ENCODE results near the gene FBLN1.

DNA sequence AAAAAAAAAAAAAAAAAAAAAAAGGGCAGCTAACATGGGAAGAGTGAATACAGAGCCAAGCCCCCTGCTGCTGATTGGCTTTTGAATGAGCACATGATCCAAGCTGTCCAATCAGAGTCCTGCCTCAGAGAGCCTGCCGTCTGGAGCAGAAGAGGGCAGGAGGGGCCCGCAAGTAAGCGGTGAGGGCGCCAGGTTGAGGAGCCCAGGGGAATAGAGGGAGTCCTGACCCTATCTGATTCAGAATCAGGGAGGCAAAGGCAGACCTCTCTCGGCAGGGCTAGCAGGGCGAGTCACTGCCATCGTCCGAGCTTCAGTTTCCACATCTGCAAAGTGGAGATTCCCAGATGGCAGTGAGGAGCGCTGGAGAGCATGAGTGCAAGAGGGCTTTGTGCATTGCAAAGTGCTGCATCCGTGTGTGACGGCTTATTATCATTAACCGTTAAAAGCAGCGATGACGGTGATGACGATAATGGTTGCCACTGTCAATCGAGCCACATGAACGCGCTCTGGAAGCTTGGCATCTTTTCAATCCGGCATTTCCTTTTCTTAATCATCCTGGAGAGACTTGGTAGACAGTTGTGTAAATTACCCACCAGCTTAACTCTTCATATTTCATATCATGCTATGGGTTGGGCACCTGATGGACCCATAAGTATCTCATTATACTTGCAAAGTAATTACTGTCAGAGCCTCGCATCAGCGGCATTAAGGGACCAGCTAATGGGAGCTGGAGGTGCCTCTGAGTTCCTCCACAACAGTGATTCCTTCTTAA is 100.3 kb downstream of the FBLN1 start:
- TF ChIP-seq ZNF572 (CRISPR knock-in tag; IDR thresholded peaks at IDR 0.05), result no peak
- TF ChIP-seq CTCF (CRISPR knock-in tag; IDR thresholded peaks at IDR 0.05), result no peak
- no peak for TF ChIP-seq MNT (IDR thresholded peaks at IDR 0.05)
- TF ChIP-seq CAMTA2 (CRISPR knock-in tag; IDR thresholded peaks at IDR 0.05; ENCODE audit: borderline replicate concordance), result no peak
- no peak for TF ChIP-seq PHF8 (CRISPR knock-in tag; IDR thresholded peaks at IDR 0.05)
- TF ChIP-seq ZBTB43 (CRISPR knock-in tag; conservative IDR thresholded peaks at IDR 0.05), result no peak
- TF ChIP-seq TAF1 (CRISPR knock-in tag; IDR thresholded peaks at IDR 0.05), result no peak
- no peak for TF ChIP-seq POLR2A (IDR thresholded peaks at IDR 0.05; ENCODE audit: insufficient read depth in 1 of 2, low read depth in 2 of 2, low read length in 2 of 2)
- TF ChIP-seq ZNF44 (CRISPR knock-in tag; IDR thresholded peaks at IDR 0.05), result no peak
- TF ChIP-seq ZNF232 (CRISPR knock-in tag; IDR thresholded peaks at IDR 0.05; ENCODE audit: borderline replicate concordance), result no peak
- TF ChIP-seq, protein P1, sequence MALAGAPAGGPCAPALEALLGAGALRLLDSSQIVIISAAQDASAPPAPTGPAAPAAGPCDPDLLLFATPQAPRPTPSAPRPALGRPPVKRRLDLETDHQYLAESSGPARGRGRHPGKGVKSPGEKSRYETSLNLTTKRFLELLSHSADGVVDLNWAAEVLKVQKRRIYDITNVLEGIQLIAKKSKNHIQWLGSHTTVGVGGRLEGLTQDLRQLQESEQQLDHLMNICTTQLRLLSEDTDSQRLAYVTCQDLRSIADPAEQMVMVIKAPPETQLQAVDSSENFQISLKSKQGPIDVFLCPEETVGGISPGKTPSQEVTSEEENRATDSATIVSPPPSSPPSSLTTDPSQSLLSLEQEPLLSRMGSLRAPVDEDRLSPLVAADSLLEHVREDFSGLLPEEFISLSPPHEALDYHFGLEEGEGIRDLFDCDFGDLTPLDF (CRISPR knock-in tag; IDR thresholded peaks at IDR 0.05), result no peak

All from HepG2 (cell line).